ENCODE results near the gene SNAP29. TPM values are rescaled to one million over a fixed set of nuclear protein-coding genes. Genes with fewer than 3 reads are reported as not detected.
"Not testable (repeated sequence)": the region's sequence is repeated elsewhere in the genome, so short reads cannot be mapped to it uniquely, and the experiment has no call there.

The SNAP29 gene
- total RNA-seq, 1 experiment from 2014 or later = 17.8 TPM

DNA sequence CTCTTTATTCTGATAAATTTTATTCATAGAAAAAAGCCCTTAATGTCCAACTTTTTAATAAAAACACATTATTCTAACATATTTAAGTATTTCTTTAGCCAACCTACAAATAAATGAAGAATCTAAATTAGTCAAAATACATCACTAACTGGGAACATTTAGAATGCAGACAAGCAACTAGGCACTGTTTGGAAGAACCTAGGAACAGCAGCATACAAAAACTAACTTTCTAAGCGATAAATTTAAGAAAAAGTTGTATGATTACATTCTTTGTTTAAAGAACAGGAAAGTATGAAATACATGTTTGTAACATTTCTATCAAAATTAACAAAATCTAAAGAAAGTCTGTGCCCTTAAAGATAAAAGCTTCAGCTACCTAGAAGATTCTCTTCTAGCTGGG, 35.5 kb upstream of the SNAP29 start:
- Histone ChIP-seq H3K27me3 (ENCODE audit: insufficient read depth, low read depth) (no peaks in the 10 kb centered on the region), H3K9me2 (ENCODE audit: insufficient read depth) (no peaks in the 10 kb centered on the region), H3K79me2 (ENCODE audit: low read depth) (no peaks in the 10 kb centered on the region), H3F3A (ENCODE audit: insufficient read depth, low read depth) (no peaks in the 10 kb centered on the region), H3K4me1 (replicated peaks; ENCODE audit: insufficient read depth) (no peaks in the 10 kb centered on the region), H3K4me2 (no peak overlapping the region), H3K36me3 (ENCODE audit: low read depth) (no peaks in the 10 kb centered on the region), H3K4me3 (no peak overlapping the region), H3K9me3 (ENCODE audit: insufficient read depth, low read depth) (no peaks in the 10 kb centered on the region), H2AFZ (no peak overlapping the region), H4K20me1 (ENCODE audit: insufficient read depth) (no peaks in the 10 kb centered on the region), H3K27ac (no peak overlapping the region)
- ChIA-PET POLR2A (ENCODE audit: unreplicated experiment) (no interaction called here), CTCF (no interaction called here)
- TF ChIP-seq, protein P1, sequence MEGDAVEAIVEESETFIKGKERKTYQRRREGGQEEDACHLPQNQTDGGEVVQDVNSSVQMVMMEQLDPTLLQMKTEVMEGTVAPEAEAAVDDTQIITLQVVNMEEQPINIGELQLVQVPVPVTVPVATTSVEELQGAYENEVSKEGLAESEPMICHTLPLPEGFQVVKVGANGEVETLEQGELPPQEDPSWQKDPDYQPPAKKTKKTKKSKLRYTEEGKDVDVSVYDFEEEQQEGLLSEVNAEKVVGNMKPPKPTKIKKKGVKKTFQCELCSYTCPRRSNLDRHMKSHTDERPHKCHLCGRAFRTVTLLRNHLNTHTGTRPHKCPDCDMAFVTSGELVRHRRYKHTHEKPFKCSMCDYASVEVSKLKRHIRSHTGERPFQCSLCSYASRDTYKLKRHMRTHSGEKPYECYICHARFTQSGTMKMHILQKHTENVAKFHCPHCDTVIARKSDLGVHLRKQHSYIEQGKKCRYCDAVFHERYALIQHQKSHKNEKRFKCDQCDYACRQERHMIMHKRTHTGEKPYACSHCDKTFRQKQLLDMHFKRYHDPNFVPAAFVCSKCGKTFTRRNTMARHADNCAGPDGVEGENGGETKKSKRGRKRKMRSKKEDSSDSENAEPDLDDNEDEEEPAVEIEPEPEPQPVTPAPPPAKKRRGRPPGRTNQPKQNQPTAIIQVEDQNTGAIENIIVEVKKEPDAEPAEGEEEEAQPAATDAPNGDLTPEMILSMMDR (conservative IDR thresholded peaks at IDR 0.05) = no peak
- no peak for TF ChIP-seq EZH2 (IDR thresholded peaks at IDR 0.05; ENCODE audit: low read depth)
- no TSS peak for BruUV-seq (replicated peaks)
- intact Hi-C loops (cut with micrococcal nuclease; ENCODE audit: unreplicated experiment) = no loop called here
- DNase-seq = no peak

DNA sequence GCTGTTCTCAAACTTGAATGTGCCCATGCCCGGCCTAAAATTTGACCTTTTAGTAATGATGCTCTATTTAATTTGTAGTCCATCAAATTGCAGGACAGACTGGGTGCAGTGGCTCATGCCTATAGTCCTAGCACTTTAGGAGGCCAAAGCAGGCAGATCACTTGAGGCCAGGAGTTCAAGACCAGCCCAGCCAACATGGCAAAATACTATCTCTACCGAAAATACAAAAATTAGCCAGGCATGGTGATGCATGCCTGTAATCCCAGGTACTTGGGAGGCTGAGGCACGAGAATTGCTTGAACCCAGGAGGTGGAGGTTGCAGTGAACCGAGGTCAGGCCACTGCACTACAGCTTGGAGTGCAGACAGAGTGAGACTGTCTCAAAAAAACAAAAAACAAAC, 33.6 kb upstream of the SNAP29 start:
- H3K36me3 ChIP-seq (ENCODE audit: low read depth); H4K20me1 ChIP-seq (ENCODE audit: insufficient read depth); H3K9me3 ChIP-seq (ENCODE audit: insufficient read depth, low read depth); H2AFZ ChIP-seq; H3K4me1 ChIP-seq (replicated peaks; ENCODE audit: insufficient read depth); H3K4me2 ChIP-seq; H3K4me3 ChIP-seq; H3K79me2 ChIP-seq (ENCODE audit: low read depth); H3K27me3 ChIP-seq (ENCODE audit: insufficient read depth, low read depth); DNase-seq; H3K27ac ChIP-seq; H3F3A ChIP-seq (ENCODE audit: insufficient read depth, low read depth); intact Hi-C loops (cut with micrococcal nuclease; ENCODE audit: unreplicated experiment); BruUV-seq (replicated peaks); H3K9me2 ChIP-seq (ENCODE audit: insufficient read depth): not testable (repeated sequence)
- POLR2A ChIA-PET (ENCODE audit: unreplicated experiment) = interaction anchor here (0.6 kb wide), 1 partner anchor 1074 kb away, joined by 6 read pairs; no protein-coding TSS in a partner anchor
- CTCF ChIA-PET = interaction anchor here (0.6 kb wide), 1 partner anchor 277 kb away, joined by 7 read pairs; no protein-coding TSS in a partner anchor

DNA sequence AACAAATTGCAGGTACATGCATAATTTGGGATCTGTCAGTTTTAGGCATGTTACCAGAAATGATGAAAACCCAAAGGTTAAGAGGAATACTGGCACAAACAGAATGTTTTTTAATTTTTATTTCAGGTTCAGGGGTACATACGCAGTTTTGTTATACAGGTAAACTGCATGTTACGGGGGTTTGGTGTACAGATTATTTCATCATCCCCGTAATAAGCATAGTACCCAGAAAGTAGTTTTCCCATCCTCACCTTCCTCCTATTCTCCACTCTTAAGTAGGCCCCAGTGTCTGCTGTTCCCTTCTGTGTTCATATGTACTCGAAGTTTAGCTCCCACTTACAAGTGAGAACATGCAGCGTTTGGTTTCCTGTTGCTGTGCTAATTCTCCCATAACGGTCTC, 33.2 kb upstream of the SNAP29 start:
- Histone ChIP-seq H3K27ac (no peak overlapping the region), H3F3A (ENCODE audit: insufficient read depth, low read depth) (no peaks in the 10 kb centered on the region), H4K20me1 (ENCODE audit: insufficient read depth) (no peaks in the 10 kb centered on the region), H2AFZ (no peak overlapping the region), H3K4me3 (no peak overlapping the region), H3K9me2 (ENCODE audit: insufficient read depth) (no peaks in the 10 kb centered on the region), H3K27me3 (ENCODE audit: insufficient read depth, low read depth) (no peaks in the 10 kb centered on the region), H3K4me2 (no peak overlapping the region), H3K79me2 (ENCODE audit: low read depth) (no peaks in the 10 kb centered on the region), H3K4me1 (replicated peaks; ENCODE audit: insufficient read depth) (no peaks in the 10 kb centered on the region), H3K9me3 (ENCODE audit: insufficient read depth, low read depth) (no peaks in the 10 kb centered on the region), H3K36me3 (ENCODE audit: low read depth) (no peaks in the 10 kb centered on the region)
- POLR2A ChIA-PET (ENCODE audit: unreplicated experiment) = interaction anchor here (0.6 kb wide), 1 partner anchor 1075 kb away, joined by 6 read pairs; no protein-coding TSS in a partner anchor
- no TSS peak for BruUV-seq (replicated peaks)
- no peak for TF ChIP-seq EZH2 (IDR thresholded peaks at IDR 0.05; ENCODE audit: low read depth)
- TF ChIP-seq, protein P1 (conservative IDR thresholded peaks at IDR 0.05) = no peak
- no peak for DNase-seq
- CTCF ChIA-PET = interaction anchor here (0.6 kb wide), 1 partner anchor 277 kb away, joined by 7 read pairs; no protein-coding TSS in a partner anchor
- intact Hi-C loops (cut with micrococcal nuclease; ENCODE audit: unreplicated experiment) = no loop called here

DNA sequence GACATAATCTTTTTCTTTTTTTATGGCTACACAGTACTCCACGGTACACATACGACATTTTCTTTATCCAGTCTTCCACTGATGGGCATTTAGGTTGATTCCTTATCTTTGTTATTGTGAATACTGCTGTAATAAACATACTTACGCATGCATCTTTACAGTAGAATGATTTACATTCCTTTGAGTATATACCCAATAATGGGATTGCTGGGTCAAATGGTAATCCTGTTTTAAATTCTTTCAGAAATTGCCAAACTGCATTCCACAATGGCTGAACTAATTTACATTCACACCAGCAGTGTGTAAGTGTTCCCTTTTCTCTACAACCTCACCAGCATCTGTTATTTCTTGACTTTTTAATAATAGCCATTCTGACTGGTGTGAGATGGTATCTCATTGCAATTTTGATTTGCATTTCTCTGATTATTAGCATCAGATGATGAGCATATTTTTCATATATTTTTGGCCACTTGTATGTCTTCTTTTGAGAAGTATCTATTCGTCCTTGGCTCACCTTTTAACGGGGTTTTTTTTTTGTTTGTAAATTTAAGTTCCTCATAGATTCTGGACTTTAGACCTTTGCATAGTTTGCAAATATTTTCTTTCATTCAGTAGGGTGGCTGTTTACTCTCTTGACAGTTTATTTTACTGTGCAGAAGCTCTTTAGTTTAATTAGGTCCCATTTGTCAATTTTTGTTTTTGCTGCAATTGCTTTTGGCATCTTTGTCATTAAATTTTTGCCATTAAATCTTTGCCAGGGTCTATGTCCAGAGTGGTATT, 32.2 kb upstream of the SNAP29 start:
- intact Hi-C loops (cut with micrococcal nuclease; ENCODE audit: unreplicated experiment); H3F3A ChIP-seq (ENCODE audit: insufficient read depth, low read depth); H3K4me3 ChIP-seq; H3K9me3 ChIP-seq (ENCODE audit: insufficient read depth, low read depth); H3K27ac ChIP-seq; POLR2A ChIA-PET (ENCODE audit: unreplicated experiment); H4K20me1 ChIP-seq (ENCODE audit: insufficient read depth); H3K36me3 ChIP-seq (ENCODE audit: low read depth); H3K4me2 ChIP-seq; H3K79me2 ChIP-seq (ENCODE audit: low read depth); DNase-seq; CTCF ChIA-PET; H3K4me1 ChIP-seq (replicated peaks; ENCODE audit: insufficient read depth); H3K9me2 ChIP-seq (ENCODE audit: insufficient read depth); BruUV-seq (replicated peaks); H2AFZ ChIP-seq; H3K27me3 ChIP-seq (ENCODE audit: insufficient read depth, low read depth): not testable (repeated sequence)

Measured in PC-9 (cell line).